CD4-positive, alpha-beta memory T cell (primary cell): ENCODE data around the gene POTEE. TPM values are rescaled to one million over a fixed set of nuclear protein-coding genes. Genes with fewer than 3 reads are reported as not detected.
"Not testable (repeated sequence)": the region's sequence is repeated elsewhere in the genome, so short reads cannot be mapped to it uniquely, and the experiment has no call there.

Experiments
- CTCF ChIA-PET: fragments of 350-600 bp; sonication (Branson Sonifier 250); formaldehyde crosslinking; loops from one replicate; lab custom pipeline; 2021; ENCODE audit warnings: inconsistent platforms; ENCODE audit not compliant: partially characterized antibody; lab: Charles Lee
- POLR2A ChIA-PET: fragments of 350-600 bp; sonication (Branson Sonifier 250); formaldehyde crosslinking; loops from one replicate; lab custom pipeline; 2021; ENCODE audit not compliant: partially characterized antibody; lab: Charles Lee
- DNase-seq, 5 donors: peaks; one replicate each; pipeline versions ENCODE4 v3.0.0 to v3.0.0-alpha.2; 2020 to 2022; ENCODE audit warnings: mixed read lengths in 1 of 5
- H3K27ac ChIP-seq: one replicate; pipeline ENCODE4 v1.7.0; 2013; ENCODE audit warnings: low read depth, low read length
- H3K27me3 ChIP-seq: 2 replicates; pipeline ENCODE4 v1.7.0; 2013; ENCODE audit warnings: mild to moderate bottlenecking, low read length, moderate library complexity; ENCODE audit not compliant: insufficient read depth
- H3K36me3 ChIP-seq: 2 replicates; pipeline ENCODE4 v1.7.0; 2013; ENCODE audit warnings: mild to moderate bottlenecking, low read length, moderate library complexity; ENCODE audit not compliant: insufficient read depth
- H3K4me1 ChIP-seq: 2 replicates; pipeline ENCODE4 v1.7.0; 2013; ENCODE audit warnings: mild to moderate bottlenecking, low read length, moderate library complexity; ENCODE audit not compliant: insufficient read depth
- H3K4me3 ChIP-seq, 2 donors: one replicate each; pipeline ENCODE4 v1.7.0; 2013; ENCODE audit warnings: low read length in 2 of 2, mild to moderate bottlenecking in 1 of 2
- H3K9me3 ChIP-seq, 2 donors: one replicate each; pipeline ENCODE4 v1.7.0; 2013; ENCODE audit warnings: low read length in 2 of 2, control low read depth in 1 of 2; ENCODE audit not compliant: control insufficient read depth in 1 of 2
- H3K27ac Mint-ChIP-seq, 7 donors: one replicate each; pipeline ENCODE4 v1.8.0; 2020 to 2021; ENCODE audit warnings: mixed read lengths in 7 of 7, mild to moderate bottlenecking in 6 of 7, inconsistent platforms in 3 of 7, moderate library complexity in 3 of 7
- H3K27me3 Mint-ChIP-seq, 2 donors: one replicate each; pipeline ENCODE4 v1.8.0; 2020 to 2021; ENCODE audit warnings: mixed read lengths in 2 of 2
- H3K36me3 Mint-ChIP-seq, 2 donors: one replicate each; pipeline ENCODE4 v1.8.0; 2020 to 2021; ENCODE audit warnings: mixed read lengths in 2 of 2, inconsistent platforms in 1 of 2, mild to moderate bottlenecking in 1 of 2
- H3K4me1 Mint-ChIP-seq, 4 donors: one replicate each; pipeline ENCODE4 v1.8.0; 2020 to 2021; ENCODE audit warnings: mixed read lengths in 4 of 4, mild to moderate bottlenecking in 1 of 4
- H3K4me3 Mint-ChIP-seq, 8 donors: one replicate each; pipeline ENCODE4 v1.8.0; 2020 to 2021; ENCODE audit warnings: mixed read lengths in 8 of 8, mild to moderate bottlenecking in 7 of 8, moderate library complexity in 6 of 8, inconsistent platforms in 3 of 8
- H3K9me3 Mint-ChIP-seq, 8 donors: one replicate each; pipeline ENCODE4 v1.8.0; 2020 to 2021; ENCODE audit warnings: mixed read lengths in 8 of 8, mild to moderate bottlenecking in 5 of 8, inconsistent platforms in 3 of 8, moderate library complexity in 1 of 8
- intact Hi-C: fragments of 100-400 bp; cut with micrococcal nuclease; formaldehyde crosslinking; loops from one replicate; pipeline ENCODE4 v1.15.1; 2023
- polyA plus RNA-seq, 2 donors: library from polyadenylated mRNA; unstranded; fragments of 300-500 nt; fragmentation: Illumina TruSeq; gene quantifications; one replicate each; pipeline ENCODE4 v1.2.3, GENCODE V29; 2021
- total RNA-seq, 2 experiments: library from RNA; stranded (reverse); gene quantifications; one replicate each; pipeline ENCODE4 v1.2.3, GENCODE V29; 2021

Gene POTEE
- total and polyA plus RNA-seq, 4 experiments from 2014 or later, result 0.11 to 0.21 (median 0.17) TPM; not detected in 1

DNA sequence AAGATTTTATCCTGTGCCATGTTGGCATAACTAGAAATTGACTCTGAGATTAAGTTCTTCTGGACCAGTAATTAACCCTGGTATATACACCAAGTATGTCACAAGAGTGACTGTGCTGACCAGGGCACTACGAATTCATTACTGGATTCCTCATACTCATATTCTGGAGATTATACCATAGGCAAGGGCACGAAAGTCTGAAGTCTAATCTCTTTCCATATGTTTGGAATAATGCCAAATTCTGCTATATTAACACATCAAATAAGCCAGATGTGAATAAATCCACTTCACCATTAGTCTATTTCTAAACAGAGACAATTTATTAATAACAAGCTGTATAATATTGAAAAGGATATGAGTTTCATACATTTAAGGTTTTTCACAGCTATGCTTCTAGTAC lies 13.2 kb upstream of the POTEE start:
- intact Hi-C loops, H3K27ac Mint-ChIP-seq, H3K4me3 ChIP-seq, H3K36me3 Mint-ChIP-seq, H3K4me1 Mint-ChIP-seq, H3K9me3 Mint-ChIP-seq, H3K27me3 ChIP-seq, H3K27me3 Mint-ChIP-seq, H3K27ac ChIP-seq, H3K4me1 ChIP-seq, POLR2A ChIA-PET, CTCF ChIA-PET, H3K4me3 Mint-ChIP-seq, DNase-seq, H3K36me3 ChIP-seq, H3K9me3 ChIP-seq: not testable (repeated sequence)

DNA sequence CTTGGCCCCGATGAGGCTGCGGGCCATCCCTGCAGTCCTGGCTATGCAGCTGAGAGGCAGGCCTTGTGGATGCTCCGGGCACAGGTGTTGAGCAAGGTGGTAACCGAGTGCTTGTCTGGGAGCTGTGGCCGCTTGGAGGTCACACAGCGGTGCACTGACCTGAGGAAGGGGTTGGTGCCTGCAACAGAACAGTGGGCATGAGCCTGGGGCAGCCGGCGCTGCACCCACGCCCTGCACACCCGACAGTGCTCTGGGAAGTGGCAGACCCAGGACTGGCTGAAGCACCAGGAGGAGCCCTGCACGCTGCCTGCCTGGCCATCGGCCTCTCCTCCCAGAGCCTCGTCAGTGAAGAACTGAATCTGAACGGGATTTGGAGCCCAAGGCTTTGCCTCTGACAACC lies 8.2 kb upstream of the POTEE start:
- H3K4me1 Mint-ChIP-seq, result no peaks in the 10 kb centered on the region
- Histone ChIP-seq H3K36me3 (no peaks in the 10 kb centered on the region), H3K4me3 (no peak overlapping the region), H3K27ac (no peak overlapping the region), H3K27me3 (no peaks in the 10 kb centered on the region), H3K4me1 (no peaks in the 10 kb centered on the region), H3K9me3 (no peaks in the 10 kb centered on the region)
- no peaks in the 10 kb centered on the region for H3K36me3 Mint-ChIP-seq
- H3K4me3 Mint-ChIP-seq, result no peak overlapping the region
- no peak overlapping the region for H3K27ac Mint-ChIP-seq
- H3K27me3 Mint-ChIP-seq, result peaks cover 2 to 6% of the 10 kb centered on the region in 2 donors
- DNase-seq, result no peak
- no peaks in the 10 kb centered on the region for H3K9me3 Mint-ChIP-seq
- intact Hi-C loops, result no loop called here
- POLR2A ChIA-PET, result no interaction called here
- CTCF ChIA-PET, result no interaction called here

DNA sequence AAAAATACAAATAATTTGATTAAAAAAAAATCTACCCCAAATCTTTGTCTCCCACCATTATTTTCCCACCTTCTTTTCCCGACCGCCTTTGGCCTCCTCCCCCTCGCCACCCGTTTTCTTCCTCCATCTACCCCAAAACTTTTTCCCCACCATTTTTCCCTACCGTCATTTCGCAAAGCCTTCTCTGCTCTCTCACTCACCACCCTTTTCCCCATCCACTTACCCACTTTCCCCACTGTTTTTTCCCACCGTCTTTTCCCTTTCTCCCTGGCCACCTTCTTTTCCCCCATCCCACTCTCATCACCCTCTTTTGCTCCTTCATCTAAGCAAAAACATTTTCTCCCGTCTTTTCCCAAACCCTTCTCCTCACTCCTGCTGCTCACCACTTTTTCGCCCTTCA lies 1.5 kb upstream of the POTEE start:
- POLR2A ChIA-PET, H3K27me3 ChIP-seq, DNase-seq, H3K36me3 Mint-ChIP-seq, H3K27ac Mint-ChIP-seq, H3K9me3 Mint-ChIP-seq, H3K4me1 ChIP-seq, H3K27me3 Mint-ChIP-seq, CTCF ChIA-PET, H3K27ac ChIP-seq, H3K9me3 ChIP-seq, H3K4me3 Mint-ChIP-seq, intact Hi-C loops, H3K36me3 ChIP-seq, H3K4me1 Mint-ChIP-seq, H3K4me3 ChIP-seq: not testable (repeated sequence)

DNA sequence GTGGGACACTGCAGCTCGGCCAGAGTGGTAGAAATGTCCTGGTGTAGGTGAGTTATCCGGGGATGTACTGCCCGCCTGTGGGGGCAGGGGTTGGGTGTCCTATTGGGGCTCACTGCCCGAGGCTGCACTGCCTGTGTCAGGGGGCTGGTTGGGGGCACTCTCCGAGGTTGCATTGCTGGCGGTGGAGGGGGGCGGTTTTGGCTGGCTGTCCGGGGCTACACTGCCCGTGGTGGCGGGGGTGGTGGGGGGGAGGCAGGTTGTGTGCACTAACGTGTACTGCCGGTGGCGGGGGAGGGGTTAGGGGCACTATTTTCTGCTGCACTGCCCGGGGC lies 403 bp downstream of the POTEE start:
- H3K4me1 ChIP-seq, H3K27ac Mint-ChIP-seq, H3K27me3 ChIP-seq, H3K4me1 Mint-ChIP-seq, H3K9me3 ChIP-seq, H3K4me3 Mint-ChIP-seq, H3K27me3 Mint-ChIP-seq, intact Hi-C loops, H3K27ac ChIP-seq, H3K36me3 ChIP-seq, H3K4me3 ChIP-seq, DNase-seq, CTCF ChIA-PET, H3K9me3 Mint-ChIP-seq, POLR2A ChIA-PET, H3K36me3 Mint-ChIP-seq: not testable (repeated sequence)

DNA sequence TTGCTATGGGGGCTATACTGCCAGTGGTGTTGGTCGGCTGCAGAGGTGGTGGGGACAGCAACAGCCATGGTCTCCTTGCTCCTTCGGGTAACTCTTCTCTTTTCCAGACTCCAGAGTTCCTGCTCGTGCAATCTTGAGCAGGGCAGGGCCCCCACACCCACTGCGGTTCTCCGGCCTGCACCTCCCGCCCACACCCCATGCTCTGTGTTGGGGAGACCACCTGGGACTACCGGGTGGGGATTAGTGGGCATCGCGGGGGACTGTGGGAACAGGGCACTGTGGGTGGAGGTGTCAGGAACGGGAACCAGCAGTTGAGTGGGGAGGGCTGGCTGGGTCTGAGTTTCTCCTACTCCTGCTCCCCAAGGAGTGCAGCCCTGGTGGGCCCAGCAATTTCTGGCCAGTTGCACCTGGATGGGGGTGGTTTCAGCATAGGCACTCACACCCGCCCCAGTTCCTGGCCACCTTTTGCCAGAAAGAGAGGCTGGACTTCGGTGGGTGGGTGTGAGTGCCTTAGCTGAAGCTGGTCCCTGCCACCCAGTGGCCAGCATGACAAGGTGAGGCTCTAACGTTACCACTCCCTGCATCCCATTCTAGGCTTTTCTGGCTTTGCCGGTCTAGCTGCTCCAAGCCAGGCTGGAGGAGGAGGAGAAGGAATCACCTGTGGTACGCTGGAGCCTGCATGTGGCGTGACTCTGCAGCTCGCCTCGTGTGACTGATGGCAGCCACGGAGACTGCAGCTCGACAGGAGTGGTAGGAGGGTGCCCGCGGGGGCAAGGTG lies 1.3 kb downstream of the POTEE start:
- H3K27me3 Mint-ChIP-seq, H3K27me3 ChIP-seq, POLR2A ChIA-PET, H3K9me3 ChIP-seq, intact Hi-C loops, H3K27ac Mint-ChIP-seq, H3K36me3 ChIP-seq, H3K36me3 Mint-ChIP-seq, H3K9me3 Mint-ChIP-seq, H3K4me3 ChIP-seq, H3K4me1 Mint-ChIP-seq, H3K4me1 ChIP-seq, H3K27ac ChIP-seq, DNase-seq, CTCF ChIA-PET, H3K4me3 Mint-ChIP-seq: not testable (repeated sequence)

DNA sequence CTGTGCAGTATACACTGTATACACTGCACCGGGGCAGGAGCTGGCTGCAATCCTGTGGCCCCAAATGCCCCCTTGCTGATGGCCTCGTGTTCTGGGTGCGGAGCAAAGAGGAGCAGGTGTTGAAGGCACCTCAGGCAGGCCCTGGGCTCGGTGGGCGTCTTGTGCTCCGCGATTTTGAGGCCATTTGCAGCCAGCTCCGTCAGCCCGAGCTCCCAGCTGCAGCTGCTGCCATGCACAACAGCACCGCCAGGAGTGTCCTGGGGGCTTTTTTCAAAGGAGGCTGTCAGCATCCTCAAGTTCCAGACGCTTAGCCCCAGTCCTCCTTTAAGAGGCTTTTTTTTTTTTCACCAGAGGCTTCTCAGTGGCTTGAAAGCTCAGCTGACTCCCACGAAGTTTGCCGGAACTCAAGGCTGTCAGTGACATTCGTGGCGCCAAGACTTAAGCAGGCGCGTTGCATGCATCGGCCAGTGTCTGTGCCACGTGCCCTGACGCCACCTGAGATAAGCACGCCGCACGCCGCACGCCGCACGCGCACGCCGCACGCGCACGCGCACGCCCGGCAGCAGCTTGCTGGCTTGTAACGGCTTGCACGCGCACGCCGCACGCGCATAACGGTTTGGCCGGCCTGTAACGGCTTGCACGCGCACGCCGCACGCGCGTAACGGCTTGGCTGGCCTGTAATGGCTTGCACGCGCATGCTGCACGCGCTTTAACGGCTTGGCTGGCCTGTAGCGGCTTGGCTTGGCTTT lies 8.1 kb downstream of the POTEE start:
- H3K4me3 ChIP-seq, H3K36me3 Mint-ChIP-seq, H3K27ac ChIP-seq, POLR2A ChIA-PET, H3K4me1 ChIP-seq, H3K9me3 ChIP-seq, H3K27me3 Mint-ChIP-seq, CTCF ChIA-PET, H3K9me3 Mint-ChIP-seq, H3K27ac Mint-ChIP-seq, H3K4me3 Mint-ChIP-seq, H3K4me1 Mint-ChIP-seq, DNase-seq, H3K36me3 ChIP-seq, intact Hi-C loops, H3K27me3 ChIP-seq: not testable (repeated sequence)

DNA sequence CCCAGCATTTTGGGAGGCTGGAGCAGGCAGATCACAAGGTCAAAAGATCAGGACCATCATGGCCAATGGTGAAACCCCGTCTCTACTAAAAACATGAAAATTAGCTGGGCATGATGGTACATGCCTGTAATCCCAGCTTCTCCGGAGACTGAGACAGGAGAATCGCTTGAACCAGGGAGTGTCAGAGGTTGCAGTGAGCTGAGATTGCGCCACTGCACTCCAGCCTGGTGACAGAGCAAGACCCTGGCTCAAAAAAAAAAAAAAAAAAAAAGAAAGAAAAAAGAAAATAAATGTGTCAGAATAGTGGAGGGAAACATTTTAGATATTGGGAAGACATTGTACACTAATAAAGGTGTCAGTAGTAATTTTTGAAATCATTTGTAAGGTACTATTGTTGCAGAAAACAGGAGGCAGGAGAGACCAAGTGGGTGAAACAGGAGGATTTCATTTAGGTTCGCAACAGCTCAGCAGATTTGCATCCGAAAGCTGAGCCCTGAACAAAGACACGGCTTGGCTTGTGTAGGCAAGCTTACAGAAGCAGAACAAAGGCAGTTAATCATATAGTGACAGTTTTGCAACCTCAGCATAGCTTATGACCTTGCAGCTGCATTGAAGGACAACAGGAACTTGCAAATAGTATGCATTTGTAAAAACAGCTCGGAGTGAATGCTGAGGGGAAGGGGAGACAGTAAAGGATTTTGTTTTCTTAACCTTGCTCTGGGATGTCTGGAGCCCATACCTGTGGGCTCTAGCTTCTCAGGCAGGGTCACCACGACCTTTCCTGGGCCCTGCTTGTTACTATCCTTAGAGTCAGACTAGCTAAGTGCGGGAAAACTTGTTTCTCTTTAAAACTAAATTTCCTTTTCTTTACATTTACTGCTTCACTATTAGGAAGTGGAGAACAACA lies 26.5 kb downstream of the POTEE start:
- H3K27me3 Mint-ChIP-seq, DNase-seq, POLR2A ChIA-PET, H3K4me1 ChIP-seq, intact Hi-C loops, H3K27ac ChIP-seq, H3K9me3 ChIP-seq, H3K4me3 Mint-ChIP-seq, H3K36me3 Mint-ChIP-seq, H3K27ac Mint-ChIP-seq, H3K4me3 ChIP-seq, H3K9me3 Mint-ChIP-seq, H3K27me3 ChIP-seq, H3K36me3 ChIP-seq, CTCF ChIA-PET, H3K4me1 Mint-ChIP-seq: not testable (repeated sequence)
